Measurements from ENCODE around the gene CLCF1. TPM values are rescaled to one million over a fixed set of nuclear protein-coding genes. Genes with fewer than 3 reads are reported as not detected.
A peak's percentile ranks its signal among the peaks of the same experiment; 100 is the strongest.

Gene CLCF1
- total and polyA plus RNA-seq, 2 of the 13 experiments (the other 11 are each of a cell fraction or from before 2014, with no cell fraction given): 0.49 to 0.78 TPM

GRCh38 chr11:67401495-67402191 is 28.2 kb upstream of the CLCF1 start, which contains the start of gene PPP1CA (continued):
- TF ChIP-seq RFX5 (IDR thresholded peaks at IDR 0.05; ENCODE audit: low read depth, low read length): no peak
- no peak for TF ChIP-seq DR1 (CRISPR knock-in tag; IDR thresholded peaks at IDR 0.05)
- TF ChIP-seq GLMP (CRISPR knock-in tag; IDR thresholded peaks at IDR 0.05; ENCODE audit: borderline replicate concordance): no peak
- TF ChIP-seq BCL3 (CRISPR knock-in tag; IDR thresholded peaks at IDR 0.05): no peak
- no peak for TF ChIP-seq ZNF672 (CRISPR knock-in tag; IDR thresholded peaks at IDR 0.05)
- TF ChIP-seq SATB2 (CRISPR knock-in tag; IDR thresholded peaks at IDR 0.05): no peak
- no peak for TF ChIP-seq CHD4 (IDR thresholded peaks at IDR 0.05; ENCODE audit: borderline replicate concordance, low read length)
- peak; percentile 93; the same call in 1 of the 2 replicates for TF ChIP-seq ZNF414 (CRISPR knock-in tag; IDR thresholded peaks at IDR 0.05)
- TF ChIP-seq SUZ12 (IDR thresholded peaks at IDR 0.05; ENCODE audit: low read depth, low read length): no peak
- TF ChIP-seq ZHX1 (CRISPR knock-in tag; IDR thresholded peaks at IDR 0.05; ENCODE audit: low read depth): no peak
- no peak for TF ChIP-seq MZF1 (CRISPR knock-in tag; IDR thresholded peaks at IDR 0.05; ENCODE audit: borderline replicate concordance)
- TF ChIP-seq SRSF9 (IDR thresholded peaks at IDR 0.05; ENCODE audit: borderline replicate concordance, insufficient read depth, low read depth, low read length, poor library complexity, severe bottlenecking): no peak
- TF ChIP-seq IRF1 (CRISPR knock-in tag; IDR thresholded peaks at IDR 0.05; ENCODE audit: low read depth): no peak
- TF ChIP-seq GLI4 (CRISPR knock-in tag; IDR thresholded peaks at IDR 0.05; ENCODE audit: borderline replicate concordance): no peak
- peak; percentile 74 for TF ChIP-seq MAX (IDR thresholded peaks at IDR 0.05)
- no peak for TF ChIP-seq HNRNPK (IDR thresholded peaks at IDR 0.05; ENCODE audit: low read depth, low read length, poor library complexity, severe bottlenecking)
- TF ChIP-seq KAT7 (CRISPR knock-in tag; IDR thresholded peaks at IDR 0.05; ENCODE audit: borderline replicate concordance): no peak
- no peak for TF ChIP-seq CREB1 (IDR thresholded peaks at IDR 0.05)
- TF ChIP-seq CREB1 (CRISPR knock-in tag; IDR thresholded peaks at IDR 0.05): no peak
- no peak for TF ChIP-seq ARID3A (IDR thresholded peaks at IDR 0.05; ENCODE audit: low read depth, low read length)
- no peak for TF ChIP-seq ZNF160 (CRISPR knock-in tag; IDR thresholded peaks at IDR 0.05)

All from HepG2 (cell line).